GM23248 (cell line): ENCODE measurements around the gene DRC1.

ENCODE experiments used
- EZH2 ChIP-seq: fragments of 200-600 bp; sonication (generic); IDR thresholded peaks from 2 replicates; pipeline ENCODE4 v1.6.1; 2018; ENCODE audit warnings: antibody characterized with exemption, mild to moderate bottlenecking; ENCODE audit not compliant: insufficient read depth, poor library complexity, severe bottlenecking
- EZH2phosphoT487 ChIP-seq: fragments of 200-600 bp; sonication (generic); IDR thresholded peaks from 2 replicates; pipeline ENCODE4 v1.6.1; 2018; ENCODE audit warnings: antibody characterized with exemption, moderate library complexity, mild to moderate bottlenecking, low read depth; ENCODE audit not compliant: insufficient read depth

- TF ChIP-seq EZH2 = no peak
- TF ChIP-seq EZH2phosphoT487 = no peak
Measured at GRCh38 chr2:26457695-26458364, 56.1 kb downstream of the DRC1 start.
